ENCODE measurements around the gene RPTOR. TPM values are rescaled to one million over a fixed set of nuclear protein-coding genes. Genes with fewer than 3 reads are reported as not detected.

RPTOR gene
- total RNA-seq, 1 donor from 2014 or later, result 21.8 TPM

GRCh38 chr17:80668375-80669148, 123.9 kb downstream of the RPTOR start:
- no peak for DNase-seq

- peak; percentile 48 for DNase-seq
These were observed 126.6 kb downstream of the RPTOR start for GRCh38 chr17:80671039-80671824.

GRCh38 chr17:80671825-80672110, 127.1 kb downstream of the RPTOR start:
- DNase-seq, result peak; percentile 66

- DNase-seq, result peak; percentile 54
These were observed 128.7 kb downstream of the RPTOR start for GRCh38 chr17:80673152-80673920.

GRCh38 chr17:80675438-80676095, 130.9 kb downstream of the RPTOR start:
- no peak for DNase-seq

GRCh38 chr17:80676096-80676466, 131.4 kb downstream of the RPTOR start:
- no peak for DNase-seq

GRCh38 chr17:80676564-80676963, 131.9 kb downstream of the RPTOR start:
- no peak for DNase-seq

- no peak for DNase-seq
These were observed 132.6 kb downstream of the RPTOR start for GRCh38 chr17:80677214-80677756.

- no peak for DNase-seq
These were observed 135.2 kb downstream of the RPTOR start for GRCh38 chr17:80679816-80680215.

GRCh38 chr17:80681215-80681614, 136.6 kb downstream of the RPTOR start:
- no peak for DNase-seq

GRCh38 chr17:80682372-80682771, 137.7 kb downstream of the RPTOR start:
- no peak for DNase-seq

GRCh38 chr17:80683625-80684104, 139.0 kb downstream of the RPTOR start:
- DNase-seq, result no peak

- DNase-seq, result no peak
These were observed 143.2 kb downstream of the RPTOR start for GRCh38 chr17:80687839-80688238.

GRCh38 chr17:80689129-80689619, 144.5 kb downstream of the RPTOR start:
- no peak for DNase-seq

- no peak for DNase-seq
These were observed 147.1 kb downstream of the RPTOR start for GRCh38 chr17:80691784-80692183.

- DNase-seq, result no peak
These were observed 148.4 kb downstream of the RPTOR start for GRCh38 chr17:80692931-80693467.

GRCh38 chr17:80693511-80693910, 148.9 kb downstream of the RPTOR start:
- no peak for DNase-seq

- DNase-seq, result no peak
These were observed 149.7 kb downstream of the RPTOR start for GRCh38 chr17:80694085-80694991.

GRCh38 chr17:80694992-80695912, 150.6 kb downstream of the RPTOR start:
- DNase-seq, result peak; percentile 55

GRCh38 chr17:80695979-80696378, 151.3 kb downstream of the RPTOR start:
- peak; percentile 23 for DNase-seq

Measured in dermis blood vessel endothelial cell (primary cell).